HG02870 (cell line): Measurements from ENCODE around the gene ABCA4.

ENCODE experiments used
- ATAC-seq: cut with Tn5 transposase; IDR thresholded peaks from one replicate; pipeline ENCODE4 v1.9.1; 2021; ENCODE audit warnings: mild to moderate bottlenecking, moderate library complexity; ENCODE audit not compliant: unreplicated experiment

Gene ABCA4

DNA sequence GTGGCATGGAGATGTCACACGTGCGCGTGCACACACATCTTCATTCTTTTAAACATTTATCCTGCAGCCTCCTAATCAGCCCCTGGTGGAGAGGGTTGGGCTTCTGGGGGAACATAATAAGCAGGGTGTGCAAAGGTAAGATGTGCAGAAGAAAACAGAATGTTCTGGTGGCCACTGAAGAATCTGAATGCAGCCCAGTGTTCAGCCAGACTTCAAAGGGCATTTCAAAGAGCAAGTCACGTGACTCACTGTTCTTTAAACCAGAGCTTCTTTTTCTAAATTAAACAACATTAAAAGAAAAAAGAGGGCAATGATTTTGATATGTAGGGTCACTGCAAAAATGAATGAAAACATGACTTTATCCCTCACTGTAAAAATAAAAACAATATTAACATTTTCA, 89.8 kb downstream of the ABCA4 start:
- no peak for ATAC-seq

GRCh38 chr1:94029130-94029993, 91.6 kb downstream of the ABCA4 start:
- ATAC-seq, result no peak

DNA sequence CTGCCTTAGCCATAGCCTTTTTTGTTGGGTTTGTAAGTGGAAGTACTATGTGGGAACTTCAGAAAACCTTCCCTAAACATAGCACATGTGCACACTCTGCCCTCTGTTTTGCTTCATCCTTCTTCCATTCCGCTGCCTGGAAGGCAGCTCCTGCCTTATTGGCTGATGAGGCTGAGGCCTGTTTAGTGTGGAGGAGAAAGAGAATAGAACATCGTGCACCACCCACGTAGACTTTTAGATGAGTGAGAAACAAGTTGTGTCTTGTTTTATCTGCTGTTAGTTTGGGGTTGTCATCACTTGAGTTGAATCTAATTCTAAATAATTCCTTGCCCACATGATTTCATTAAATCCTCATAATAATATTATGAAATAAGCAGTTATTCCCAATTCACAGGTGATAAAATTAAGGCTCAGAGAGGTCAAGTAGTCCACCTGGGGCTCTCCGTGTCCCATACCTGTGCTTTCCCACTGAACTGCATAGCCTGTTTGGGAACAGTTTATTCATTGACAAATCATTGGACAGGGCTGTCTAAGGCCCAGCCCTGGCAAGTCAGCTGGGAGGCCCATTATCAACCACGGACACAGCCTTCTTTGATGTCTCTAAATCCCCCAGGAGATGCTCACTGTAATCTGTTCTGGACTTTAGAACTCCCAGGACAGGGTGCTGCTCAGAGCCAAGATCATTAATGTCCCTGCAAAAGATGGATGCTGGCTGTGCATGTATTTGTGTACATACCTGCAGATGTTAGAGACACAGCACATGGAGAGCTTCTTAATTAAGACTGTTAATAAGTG, 93.0 kb downstream of the ABCA4 start:
- ATAC-seq, result no peak

GRCh38 chr1:94026619-94027380, 94.1 kb downstream of the ABCA4 start:
- ATAC-seq, result no peak

DNA sequence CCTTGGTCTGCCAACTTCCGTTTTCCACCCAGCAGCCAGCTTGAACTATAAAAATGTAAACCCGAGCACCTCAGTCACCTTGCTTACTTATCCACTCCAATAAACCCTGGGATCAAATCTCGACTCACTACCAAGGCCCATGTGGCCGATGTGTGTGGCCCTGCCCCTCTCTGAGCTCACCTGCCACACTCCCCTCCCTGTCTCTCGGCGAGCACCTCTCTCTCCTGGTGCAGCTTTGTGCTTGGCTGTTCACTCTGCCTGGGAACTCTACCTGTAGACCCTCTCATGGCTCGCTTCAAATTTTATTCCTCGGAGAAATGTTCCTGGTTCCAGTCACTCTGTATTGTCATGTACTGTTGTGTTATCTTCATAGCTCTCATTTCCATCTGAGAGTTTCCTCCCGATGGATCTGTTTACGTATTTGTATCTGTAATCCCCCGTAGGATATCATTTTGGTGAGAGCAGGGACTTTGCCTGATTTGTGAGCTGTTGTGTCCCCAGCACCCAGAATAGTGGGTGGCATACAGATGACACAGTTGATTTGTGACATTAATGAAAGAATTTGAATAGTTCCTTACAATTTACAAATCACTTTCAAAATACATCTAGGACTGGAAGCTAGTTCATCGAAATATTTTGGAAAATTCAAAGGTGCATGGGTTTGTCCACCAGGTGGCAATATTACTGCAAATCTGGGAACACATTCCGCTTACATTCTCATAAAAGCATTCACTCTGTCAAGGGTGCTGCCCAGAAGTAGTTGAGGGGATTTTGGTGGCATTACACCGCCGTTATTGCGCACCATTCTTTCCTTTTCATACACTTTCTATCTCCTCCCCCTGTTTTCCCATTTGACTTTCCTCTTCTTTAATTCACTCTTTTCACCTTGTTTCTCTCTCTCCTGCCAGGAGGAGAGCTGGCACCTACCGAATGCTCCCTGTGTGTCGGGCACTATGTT, 95.3 kb downstream of the ABCA4 start:
- no peak for ATAC-seq

- ATAC-seq, result no peak
Measured at GRCh38 chr1:94024104-94024792, 96.7 kb downstream of the ABCA4 start.

- no peak for ATAC-seq
Measured at GRCh38 chr1:94022471-94023189, 98.3 kb downstream of the ABCA4 start.

GRCh38 chr1:94020764-94021579, 100.0 kb downstream of the ABCA4 start:
- no peak for ATAC-seq

DNA sequence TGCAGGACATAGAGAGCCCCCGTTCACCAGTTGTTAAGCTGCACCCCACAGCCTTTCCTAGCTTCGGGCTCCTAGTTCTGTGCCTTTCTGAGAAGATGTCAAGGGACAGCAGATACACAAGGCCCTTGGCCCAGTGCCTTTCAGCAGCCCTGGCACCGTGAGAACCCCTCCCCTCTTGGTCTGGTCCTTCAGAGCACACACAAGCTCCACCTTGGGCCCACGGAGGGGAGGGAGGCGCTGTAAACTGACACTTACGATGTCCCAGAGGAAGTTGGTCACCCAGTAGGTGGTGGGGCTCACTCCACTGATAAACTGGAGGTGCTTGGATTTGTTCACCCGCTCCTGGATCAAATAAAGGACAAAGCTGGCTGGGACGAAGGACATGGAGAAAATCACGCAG, 101.6 kb downstream of the ABCA4 start:
- ATAC-seq, result no peak

- no peak for ATAC-seq
Measured at GRCh38 chr1:94017155-94017829, 103.7 kb downstream of the ABCA4 start.

DNA sequence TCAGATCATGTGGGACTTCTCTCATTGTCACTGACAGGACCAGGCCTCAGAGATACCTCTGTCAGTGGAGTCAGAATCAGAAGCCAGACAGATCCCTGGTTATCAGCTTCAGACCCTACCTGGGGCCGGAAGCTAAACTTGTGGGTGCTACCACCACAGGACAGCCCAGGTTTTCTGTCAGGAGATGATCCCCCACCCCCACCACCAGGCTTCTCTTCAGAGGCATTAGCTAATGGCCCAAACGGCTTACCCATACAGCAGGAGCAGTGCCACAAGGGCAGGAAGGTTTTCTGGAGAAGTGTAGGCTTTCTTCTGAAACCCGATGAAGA, 105.5 kb downstream of the ABCA4 start:
- no peak for ATAC-seq

DNA sequence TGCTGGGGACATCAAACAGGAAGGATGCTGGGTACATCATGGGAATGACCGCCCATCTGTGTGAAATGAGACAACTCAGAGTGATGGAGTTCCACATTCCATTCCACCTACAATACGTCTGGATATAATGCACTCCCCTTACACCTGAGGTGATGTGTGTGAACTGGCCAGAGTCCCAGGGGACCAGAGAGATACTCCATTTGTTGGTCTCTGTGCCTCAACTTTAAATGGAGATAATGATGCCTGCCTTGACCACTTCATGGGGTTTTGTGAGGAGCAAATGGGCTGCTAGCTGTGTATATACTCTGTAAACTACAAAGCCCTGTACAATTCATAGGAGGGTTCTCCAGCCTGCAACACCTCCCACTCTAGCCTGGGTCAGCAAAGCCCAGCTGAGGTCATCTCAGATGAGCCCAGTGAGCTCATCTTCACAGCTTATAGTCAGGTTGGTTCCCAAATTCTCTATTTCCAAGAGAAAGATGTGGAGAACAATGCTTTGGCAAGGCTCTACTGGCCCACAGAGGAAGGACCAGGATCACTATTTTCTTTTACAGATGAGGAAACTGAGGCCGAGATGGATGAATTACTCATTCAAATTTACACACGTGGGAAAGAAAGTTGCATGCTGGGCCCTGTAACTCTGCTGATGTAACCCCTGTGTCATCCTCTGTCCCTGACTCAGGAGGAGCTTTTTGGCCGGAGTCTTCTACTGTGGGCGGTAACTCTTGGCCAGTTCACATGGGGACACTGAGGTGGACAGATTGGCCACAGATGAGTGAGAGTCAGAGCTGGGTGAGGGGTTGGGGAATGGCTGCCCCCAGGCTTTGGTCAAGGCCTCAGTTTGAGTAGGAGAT, 106.1 kb downstream of the ABCA4 start:
- ATAC-seq, result no peak

DNA sequence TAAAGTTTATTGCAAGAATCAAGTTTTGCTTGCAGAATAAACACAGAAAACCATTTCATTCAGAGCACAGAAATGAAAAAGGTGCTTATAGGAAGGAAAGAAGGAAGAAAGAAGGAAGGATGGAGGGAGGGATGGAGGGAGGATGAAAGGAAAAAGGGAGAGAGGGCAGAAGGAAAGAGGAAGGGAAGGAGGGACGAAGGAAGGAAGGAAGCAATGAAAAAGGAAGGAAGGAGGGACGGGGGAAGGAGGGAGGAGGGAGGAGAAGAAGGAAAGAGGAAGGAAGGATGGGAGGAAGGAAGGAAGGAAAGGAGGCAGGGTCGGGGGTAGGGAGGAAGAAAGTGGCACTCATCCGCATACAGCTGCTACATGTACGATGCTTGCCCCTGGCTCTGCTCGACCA, 106.9 kb downstream of the ABCA4 start:
- ATAC-seq, result no peak

DNA sequence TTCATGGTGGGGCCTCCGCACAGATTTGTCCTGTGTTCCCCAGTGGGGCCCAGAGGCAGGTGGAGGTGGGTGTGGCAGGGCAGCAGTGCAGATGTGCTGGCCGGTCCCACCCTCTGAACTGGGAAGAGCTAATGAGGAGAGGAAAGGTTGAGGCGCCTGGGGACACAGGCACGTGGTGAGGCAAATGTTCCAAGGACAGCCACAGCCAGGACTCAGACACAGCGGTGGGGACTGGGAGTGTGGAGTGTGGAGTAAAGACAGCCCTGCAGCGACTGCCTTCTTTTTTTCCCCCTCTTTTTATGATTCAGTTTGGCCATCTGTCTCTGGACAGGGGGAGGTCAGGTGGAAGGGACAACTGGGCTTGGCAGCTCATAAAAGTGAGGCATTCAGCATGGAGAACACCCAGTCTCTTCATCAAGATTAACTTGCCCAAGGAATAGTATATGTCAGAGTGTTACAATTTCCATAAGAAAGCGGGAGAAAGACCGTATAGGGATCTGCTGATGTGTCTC, 107.5 kb downstream of the ABCA4 start:
- ATAC-seq, result no peak

GRCh38 chr1:94012708-94013366, 108.1 kb downstream of the ABCA4 start:
- no peak for ATAC-seq
